ENCODE results near the gene KLK8. TPM values are rescaled to one million over a fixed set of nuclear protein-coding genes. Genes with fewer than 3 reads are reported as not detected.

Gene KLK8
- total and polyA plus RNA-seq, 4 experiments from 2014 or later = not detected

DNA sequence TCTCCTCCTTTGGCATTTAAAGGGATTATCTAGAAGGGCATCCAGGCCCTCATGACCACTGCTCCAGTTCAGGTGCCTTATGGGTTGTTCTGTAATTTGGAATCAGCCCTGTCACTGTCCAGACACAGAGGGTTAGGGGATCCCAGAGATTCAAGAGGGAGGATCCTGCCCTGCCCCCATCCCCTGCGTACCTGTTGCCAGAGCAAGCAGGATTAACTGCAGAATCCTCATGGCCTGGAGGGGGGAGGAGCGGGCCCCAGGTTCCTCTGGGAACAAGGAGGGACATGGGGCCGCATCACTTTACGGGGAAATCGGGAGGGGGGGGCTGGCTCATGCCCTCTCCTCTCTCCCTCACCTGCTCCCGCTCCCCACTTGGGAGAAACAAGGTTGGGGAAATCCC, 24.0 kb upstream of the KLK8 start:
- Histone ChIP-seq H3K27ac (ENCODE audit: low read depth, low read length) (no peak overlapping the region), H3K27me3 (ENCODE audit: insufficient read depth, low read length) (no peaks in the 10 kb centered on the region), H3K36me3 (ENCODE audit: insufficient read depth, low read length) (no peaks in the 10 kb centered on the region), H3K4me1 (ENCODE audit: insufficient read depth, low read length) (no peaks in the 10 kb centered on the region), H3K9me3 (ENCODE audit: control insufficient read depth in 1 of 2, low read length in 2 of 2) (no peaks in the 10 kb centered on the region), H3K4me3 (ENCODE audit: low read length in 2 of 2) (no peak overlapping the region)
- intact Hi-C loops (cut with micrococcal nuclease) = no loop called here
- H3K27me3 Mint-ChIP-seq = peaks cover 23 to 29% of the 10 kb centered on the region in 2 donors
- H3K9me3 Mint-ChIP-seq = peaks cover 0 to 2% (median 0%) of the 10 kb centered on the region in 8 donors
- H3K4me1 Mint-ChIP-seq = peaks cover 0 to 6% (median 2%) of the 10 kb centered on the region in 4 donors
- no peak overlapping the region for H3K27ac Mint-ChIP-seq
- no peak for DNase-seq
- H3K4me3 Mint-ChIP-seq = no peak overlapping the region
- POLR2A ChIA-PET (ENCODE audit: partially characterized antibody) = no interaction called here
- H3K36me3 Mint-ChIP-seq = no peaks in the 10 kb centered on the region
- CTCF ChIA-PET (ENCODE audit: partially characterized antibody) = no interaction called here

DNA sequence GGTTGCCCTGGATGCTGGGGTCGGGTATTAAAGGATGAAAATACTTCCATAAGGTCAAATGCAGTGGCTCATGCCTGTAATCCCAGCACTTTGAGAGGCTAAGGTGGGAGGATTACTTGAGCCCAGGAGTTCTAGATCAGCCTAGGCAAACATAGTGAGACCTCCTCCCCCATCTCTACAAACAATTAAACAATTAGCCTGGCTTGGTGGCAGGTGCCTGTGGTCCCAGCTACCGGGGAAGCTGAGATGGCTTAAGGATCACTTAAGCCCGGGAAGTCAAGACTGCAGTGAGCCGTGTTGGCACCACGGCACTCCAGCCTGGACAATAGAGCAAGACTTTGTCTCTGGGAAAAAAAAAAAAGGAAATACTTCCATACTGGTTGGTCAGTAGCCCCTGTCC, 23.5 kb upstream of the KLK8 start:
- no peak for DNase-seq
- no peak overlapping the region for H3K4me3 Mint-ChIP-seq
- Histone ChIP-seq H3K4me1 (ENCODE audit: insufficient read depth, low read length) (no peaks in the 10 kb centered on the region), H3K9me3 (ENCODE audit: control insufficient read depth in 1 of 2, low read length in 2 of 2) (no peaks in the 10 kb centered on the region), H3K4me3 (ENCODE audit: low read length in 2 of 2) (no peak overlapping the region), H3K36me3 (ENCODE audit: insufficient read depth, low read length) (no peaks in the 10 kb centered on the region), H3K27me3 (ENCODE audit: insufficient read depth, low read length) (peaks cover 2% of the 10 kb centered on the region), H3K27ac (ENCODE audit: low read depth, low read length) (no peak overlapping the region)
- ChIA-PET POLR2A (ENCODE audit: partially characterized antibody) (no interaction called here), CTCF (ENCODE audit: partially characterized antibody) (no interaction called here)
- no peak overlapping the region for H3K27ac Mint-ChIP-seq
- H3K4me1 Mint-ChIP-seq = peaks cover 3 to 6% (median 4%) of the 10 kb centered on the region in 4 donors
- peaks cover 0 to 2% (median 0%) of the 10 kb centered on the region in 8 donors for H3K9me3 Mint-ChIP-seq
- intact Hi-C loops (cut with micrococcal nuclease) = no loop called here
- H3K36me3 Mint-ChIP-seq = no peaks in the 10 kb centered on the region
- H3K27me3 Mint-ChIP-seq = peaks cover 24 to 32% of the 10 kb centered on the region in 2 donors

DNA sequence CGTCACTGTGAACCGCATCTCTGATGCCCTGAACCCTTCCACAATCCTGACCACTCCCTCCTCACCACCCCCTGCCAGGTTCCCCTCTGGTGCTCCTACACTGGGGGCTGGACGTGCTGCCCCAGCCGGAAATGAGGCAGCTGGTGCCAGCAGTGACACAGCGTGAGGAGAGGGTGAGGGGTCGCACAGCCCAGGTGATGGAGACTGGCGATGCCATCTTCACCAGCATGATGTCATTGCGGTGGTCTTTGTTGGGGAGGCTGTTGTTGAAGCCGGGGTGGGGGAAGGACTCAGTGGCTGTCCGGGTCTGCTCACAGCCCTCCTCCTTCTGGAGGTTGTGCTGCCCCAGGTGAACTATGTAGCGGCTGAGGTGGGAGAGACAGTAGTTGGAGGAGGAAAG, 22.5 kb upstream of the KLK8 start:
- ChIA-PET POLR2A (ENCODE audit: partially characterized antibody) (no interaction called here), CTCF (ENCODE audit: partially characterized antibody) (no interaction called here)
- peaks cover 4 to 7% (median 5%) of the 10 kb centered on the region in 4 donors for H3K4me1 Mint-ChIP-seq
- peaks cover 0 to 2% (median 0%) of the 10 kb centered on the region in 8 donors for H3K9me3 Mint-ChIP-seq
- intact Hi-C loops (cut with micrococcal nuclease) = no loop called here
- Histone ChIP-seq H3K27me3 (ENCODE audit: insufficient read depth, low read length) (peaks cover 5% of the 10 kb centered on the region), H3K4me3 (ENCODE audit: low read length in 2 of 2) (no peak overlapping the region), H3K36me3 (ENCODE audit: insufficient read depth, low read length) (no peaks in the 10 kb centered on the region), H3K27ac (ENCODE audit: low read depth, low read length) (no peak overlapping the region), H3K4me1 (ENCODE audit: insufficient read depth, low read length) (no peaks in the 10 kb centered on the region), H3K9me3 (ENCODE audit: control insufficient read depth in 1 of 2, low read length in 2 of 2) (no peaks in the 10 kb centered on the region)
- no peak overlapping the region for H3K27ac Mint-ChIP-seq
- H3K4me3 Mint-ChIP-seq = no peak overlapping the region
- H3K36me3 Mint-ChIP-seq = no peaks in the 10 kb centered on the region
- DNase-seq = no peak
- H3K27me3 Mint-ChIP-seq = peaks cover 20 to 33% of the 10 kb centered on the region in 2 donors

DNA sequence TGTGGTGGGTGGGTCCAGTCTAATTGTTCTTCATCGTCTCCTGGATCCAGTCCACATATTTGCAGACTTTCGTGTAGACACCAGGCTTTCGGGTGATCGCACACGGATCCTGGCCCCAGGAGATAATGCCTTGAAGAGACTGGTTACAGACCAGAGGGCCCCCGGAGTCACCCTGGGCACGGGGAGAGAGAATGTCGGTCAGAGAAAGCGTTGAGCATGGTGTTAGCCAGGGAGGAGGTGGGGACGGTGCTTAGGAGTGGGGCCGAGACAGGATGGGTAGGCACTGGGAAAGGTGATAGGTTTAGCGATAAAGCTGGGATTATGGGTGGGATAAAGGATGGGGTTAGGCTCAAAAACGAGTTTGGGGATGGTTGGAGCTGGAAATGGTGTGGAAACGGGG, 21.1 kb upstream of the KLK8 start:
- H3K9me3 ChIP-seq (ENCODE audit: control insufficient read depth in 1 of 2, low read length in 2 of 2) = no peaks in the 10 kb centered on the region
- Mint-ChIP-seq H3K27ac (no peak overlapping the region), H3K9me3 (peaks cover 0 to 6% (median 0%) of the 10 kb centered on the region in 8 donors), H3K36me3 (no peaks in the 10 kb centered on the region), H3K4me3 (no peak overlapping the region), H3K4me1 (peaks cover 7 to 18% (median 8%) of the 10 kb centered on the region in 4 donors), H3K27me3 (peaks cover 27 to 34% of the 10 kb centered on the region in 2 donors)
- ChIA-PET CTCF (ENCODE audit: partially characterized antibody) (no interaction called here), POLR2A (ENCODE audit: partially characterized antibody) (no interaction called here)
- no peak overlapping the region for H3K27ac ChIP-seq (ENCODE audit: low read depth, low read length)
- H3K4me1 ChIP-seq (ENCODE audit: insufficient read depth, low read length) = no peaks in the 10 kb centered on the region
- intact Hi-C loops (cut with micrococcal nuclease) = no loop called here
- H3K36me3 ChIP-seq (ENCODE audit: insufficient read depth, low read length) = no peaks in the 10 kb centered on the region
- no peak overlapping the region for H3K4me3 ChIP-seq (ENCODE audit: low read length in 2 of 2)
- peaks cover 6% of the 10 kb centered on the region for H3K27me3 ChIP-seq (ENCODE audit: insufficient read depth, low read length)
- no peak for DNase-seq

DNA sequence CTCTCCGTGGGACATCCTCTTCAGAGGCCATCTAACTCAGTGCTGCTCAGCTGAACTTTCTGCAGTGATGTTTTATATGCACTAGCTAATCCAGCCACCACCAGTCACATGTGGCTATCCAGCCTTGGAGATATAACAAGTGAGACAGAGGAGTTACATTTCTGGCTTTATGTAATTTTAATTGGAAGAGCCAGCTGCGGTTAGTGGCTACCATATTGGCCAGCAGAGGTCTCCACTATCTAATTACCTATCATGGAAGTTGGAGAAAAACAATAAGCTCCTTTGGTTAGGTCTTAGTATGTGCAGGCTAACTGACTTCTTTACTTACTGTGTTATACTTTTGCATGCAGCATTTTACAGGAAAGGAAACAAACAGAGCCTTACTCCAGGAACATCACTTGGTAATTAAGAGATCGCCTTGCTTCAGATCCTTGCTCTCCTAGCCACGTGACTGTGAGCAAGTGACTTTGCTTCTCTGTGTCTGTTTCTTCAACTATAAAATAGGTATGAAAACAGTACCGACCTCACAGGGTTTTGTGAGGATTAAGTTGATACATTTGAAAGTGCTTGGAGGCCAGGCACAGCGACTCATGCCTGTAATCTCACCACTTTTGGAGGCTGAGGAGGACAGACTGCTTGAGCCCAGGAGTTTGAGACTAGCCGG, 19.7 kb upstream of the KLK8 start:
- DNase-seq = peak in 4 of 5 donors; percentile 8 to 20 (median 13)
- peaks cover 0 to 6% (median 0%) of the 10 kb centered on the region in 8 donors for H3K9me3 Mint-ChIP-seq
- no peaks in the 10 kb centered on the region for H3K4me1 ChIP-seq (ENCODE audit: insufficient read depth, low read length)
- intact Hi-C loops (cut with micrococcal nuclease) = loop anchor here (2.0 kb wide), 1 partner anchor 76 kb away; no protein-coding TSS in a partner anchor
- ChIA-PET POLR2A (ENCODE audit: partially characterized antibody) (no interaction called here), CTCF (ENCODE audit: partially characterized antibody) (interaction anchor here (0.8 to 1.6 kb wide), 3 partner anchors 18 to 75 kb away, joined by 3 to 6 read pairs (median 3); no protein-coding TSS in a partner anchor)
- no peak overlapping the region for H3K4me3 ChIP-seq (ENCODE audit: low read length in 2 of 2)
- no peaks in the 10 kb centered on the region for H3K36me3 ChIP-seq (ENCODE audit: insufficient read depth, low read length)
- H3K27me3 ChIP-seq (ENCODE audit: insufficient read depth, low read length) = peaks cover 14% of the 10 kb centered on the region
- no peak overlapping the region for H3K27ac Mint-ChIP-seq
- no peak overlapping the region for H3K4me3 Mint-ChIP-seq
- no peaks in the 10 kb centered on the region for H3K36me3 Mint-ChIP-seq
- H3K9me3 ChIP-seq (ENCODE audit: control insufficient read depth in 1 of 2, low read length in 2 of 2) = no peaks in the 10 kb centered on the region
- peaks cover 33 to 35% of the 10 kb centered on the region in 2 donors for H3K27me3 Mint-ChIP-seq
- H3K4me1 Mint-ChIP-seq = peaks cover 7 to 24% (median 11%) of the 10 kb centered on the region in 4 donors
- H3K27ac ChIP-seq (ENCODE audit: low read depth, low read length) = no peak overlapping the region

DNA sequence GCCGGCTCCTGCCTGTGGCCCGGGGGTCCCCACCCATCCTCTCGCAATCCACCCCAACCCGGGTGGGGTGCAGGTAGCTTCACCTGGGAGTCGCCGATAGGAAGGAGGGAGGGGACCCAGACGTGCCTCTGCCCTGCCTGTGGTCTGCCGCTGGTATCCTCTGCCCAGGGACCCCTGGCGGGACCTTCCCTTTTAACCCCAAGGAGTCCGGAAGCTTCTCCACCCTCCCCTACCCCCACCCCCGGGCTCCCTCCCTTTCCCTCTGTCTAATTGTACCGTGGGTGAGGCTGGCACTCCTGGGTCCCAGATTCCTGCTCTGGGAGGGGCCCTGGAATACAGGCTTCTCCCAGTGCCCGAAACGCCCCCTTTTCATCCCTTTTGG, 18.1 kb upstream of the KLK8 start, which contains the start of gene KLK10:
TSS of gene KLK10 (minus strand) at position 166 of the 382 bp plus-strand sequence. CDS start 579 bp downstream, outside the sequence.
- H3K4me3 Mint-ChIP-seq = peak within 1 kb of the TSS in 5 of 8 donors; percentile 15 to 81 (median 52)
- peak within 1 kb of the TSS in 1 of 7 donors; percentile 41 for H3K27ac Mint-ChIP-seq
- Histone ChIP-seq H3K4me3 (ENCODE audit: low read length in 2 of 2) (no peak within 1 kb of the TSS), H3K9me3 (ENCODE audit: control insufficient read depth in 1 of 2, low read length in 2 of 2) (no peaks in the 10 kb centered on the region), H3K27me3 (ENCODE audit: insufficient read depth, low read length) (peaks cover 14% of the 10 kb centered on the region), H3K4me1 (ENCODE audit: insufficient read depth, low read length) (no peaks in the 10 kb centered on the region), H3K36me3 (ENCODE audit: insufficient read depth, low read length) (no peaks in the 10 kb centered on the region), H3K27ac (ENCODE audit: low read depth, low read length) (no peak within 1 kb of the TSS)
- H3K9me3 Mint-ChIP-seq = peaks cover 0 to 7% (median 0%) of the 10 kb centered on the region in 8 donors
- peaks cover 36 to 43% of the 10 kb centered on the region in 2 donors for H3K27me3 Mint-ChIP-seq
- intact Hi-C loops (cut with micrococcal nuclease) = no loop called here
- DNase-seq = no peak
- no peaks in the 10 kb centered on the region for H3K36me3 Mint-ChIP-seq
- ChIA-PET CTCF (ENCODE audit: partially characterized antibody) (no interaction called here), POLR2A (ENCODE audit: partially characterized antibody) (no interaction called here)
- peaks cover 7 to 24% (median 11%) of the 10 kb centered on the region in 4 donors for H3K4me1 Mint-ChIP-seq

DNA sequence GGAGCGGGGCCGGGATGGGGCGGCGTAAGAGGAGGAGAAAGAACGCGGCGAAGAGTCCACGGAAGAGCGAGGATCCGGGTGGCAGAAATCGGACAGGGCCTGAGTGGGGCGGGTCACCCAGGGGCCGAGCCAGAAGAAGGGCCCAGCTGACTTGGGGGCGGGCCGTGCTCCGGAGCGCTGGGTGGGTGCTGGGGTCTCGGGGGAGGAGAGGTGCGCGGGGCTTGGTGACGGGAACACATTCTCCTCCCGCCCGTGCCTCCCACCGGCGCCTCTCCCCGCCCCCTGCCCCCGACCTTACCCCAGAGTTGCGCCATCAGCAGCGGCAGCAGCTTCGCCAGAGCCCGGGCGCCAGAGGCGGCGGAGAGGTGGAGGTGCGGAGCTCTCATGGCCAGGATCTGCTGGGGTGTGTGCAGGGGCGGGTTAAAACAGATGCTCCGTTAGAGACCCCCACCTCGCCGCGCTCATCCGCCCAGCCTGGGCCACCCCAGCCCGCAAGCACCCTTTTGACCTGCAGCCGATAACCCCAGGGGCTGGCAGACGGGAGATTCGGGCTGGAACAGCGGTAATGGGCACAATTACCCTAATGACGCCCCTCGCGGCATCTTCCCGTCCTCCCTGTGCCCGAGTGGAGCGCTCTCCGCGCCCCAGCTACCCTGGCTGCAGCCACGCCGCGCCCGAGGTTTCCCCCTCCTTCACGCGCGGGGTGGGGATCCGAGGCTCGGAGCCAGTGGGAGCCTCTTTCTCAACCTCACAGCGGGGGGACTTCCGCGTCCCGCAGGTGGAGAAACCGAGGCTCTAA, 17.5 kb upstream of the KLK8 start:
- DNase-seq = no peak
- peaks cover 41 to 49% of the 10 kb centered on the region in 2 donors for H3K27me3 Mint-ChIP-seq
- no peaks in the 10 kb centered on the region for H3K9me3 ChIP-seq (ENCODE audit: control insufficient read depth in 1 of 2, low read length in 2 of 2)
- peak overlapping the region in 5 of 8 donors; percentile 15 to 81 (median 52) for H3K4me3 Mint-ChIP-seq
- peaks cover 0 to 7% (median 0%) of the 10 kb centered on the region in 8 donors for H3K9me3 Mint-ChIP-seq
- POLR2A ChIA-PET (ENCODE audit: partially characterized antibody) = no interaction called here
- H3K27me3 ChIP-seq (ENCODE audit: insufficient read depth, low read length) = peaks cover 14% of the 10 kb centered on the region
- no peaks in the 10 kb centered on the region for H3K4me1 ChIP-seq (ENCODE audit: insufficient read depth, low read length)
- no peak overlapping the region for H3K4me3 ChIP-seq (ENCODE audit: low read length in 2 of 2)
- no peaks in the 10 kb centered on the region for H3K36me3 ChIP-seq (ENCODE audit: insufficient read depth, low read length)
- CTCF ChIA-PET (ENCODE audit: partially characterized antibody) = no interaction called here
- H3K4me1 Mint-ChIP-seq = peaks cover 7 to 24% (median 11%) of the 10 kb centered on the region in 4 donors
- H3K36me3 Mint-ChIP-seq = no peaks in the 10 kb centered on the region
- intact Hi-C loops (cut with micrococcal nuclease) = no loop called here
- H3K27ac Mint-ChIP-seq = no peak overlapping the region
- H3K27ac ChIP-seq (ENCODE audit: low read depth, low read length) = no peak overlapping the region

Measured in CD4-positive, alpha-beta memory T cell (primary cell).